ENCODE measurements around the gene ABCC9. TPM values are rescaled to one million over a fixed set of nuclear protein-coding genes. Genes with fewer than 3 reads are reported as not detected.
"Not testable (repeated sequence)": the region's sequence is repeated elsewhere in the genome, so short reads cannot be mapped to it uniquely, and the experiment has no call there.

The ABCC9 gene
- polyA plus RNA-seq, 4 donors, result under 0.01 to 2.5 (median 1.4) TPM; not detected in 1

- peaks cover 0 to 26% (median 14%) of the 10 kb centered on the region in 3 donors for H3K27me3 ChIP-seq (ENCODE audit: control insufficient read depth in 3 of 3, insufficient read depth in 3 of 3, low read length in 3 of 3)
- H3K36me3 ChIP-seq (ENCODE audit: control insufficient read depth in 3 of 3, insufficient read depth in 2 of 3, low read depth in 1 of 3, low read length in 3 of 3), result no peaks in the 10 kb centered on the region
- FAIRE-seq, result no peak
- no peak overlapping the region for H3K4me3 ChIP-seq (ENCODE audit: low read depth in 1 of 3, low read length in 3 of 3)
- H3K27ac ChIP-seq (ENCODE audit: low read depth in 1 of 3, low read length in 2 of 3), result no peak overlapping the region
- 83 to 86% (median 85%) methylated on average over 4 of the region's 4 CpGs for WGBS, 3 donors
- no peak for DNase-seq
- peaks cover 0 to 10% of the 10 kb centered on the region in 2 donors for H3K9me3 ChIP-seq (ENCODE audit: control insufficient read depth in 2 of 2, insufficient read depth in 1 of 2, low read depth in 1 of 2, low read length in 1 of 2)
- peaks cover 0 to 3% (median 0%) of the 10 kb centered on the region in 3 donors for H3K4me1 ChIP-seq (ENCODE audit: control insufficient read depth in 3 of 3, insufficient read depth in 2 of 3, low read depth in 1 of 3, low read length in 2 of 3)
Measured at GRCh38 chr12:21945002-21945401, 3.8 kb upstream of the ABCC9 start.

- peak overlapping the region in 1 of 3 donors; percentile 81 for H3K27ac ChIP-seq (ENCODE audit: low read depth in 1 of 3, low read length in 2 of 3)
- WGBS, 3 donors, result 28 to 34% (median 30%) methylated on average over 11 of the region's 11 CpGs
- H3K4me3 ChIP-seq (ENCODE audit: low read depth in 1 of 3, low read length in 3 of 3), result peak overlapping the region in 1 of 3 donors; percentile 1
Measured at GRCh38 chr12:21942377-21942703, 1.1 kb upstream of the ABCC9 start.

GRCh38 chr12:21941506-21942376 lies 515 bp upstream of the ABCC9 start:
- peak overlapping the region in 1 of 3 donors; percentile 81 for H3K27ac ChIP-seq (ENCODE audit: low read depth in 1 of 3, low read length in 2 of 3)
- peaks cover 0 to 35% (median 16%) of the 10 kb centered on the region in 3 donors for H3K27me3 ChIP-seq (ENCODE audit: control insufficient read depth in 3 of 3, insufficient read depth in 3 of 3, low read length in 3 of 3)
- DNase-seq, result peak in 1 of 2 donors; percentile 54
- H3K36me3 ChIP-seq (ENCODE audit: control insufficient read depth in 3 of 3, insufficient read depth in 2 of 3, low read depth in 1 of 3, low read length in 3 of 3), result no peaks in the 10 kb centered on the region
- H3K4me3 ChIP-seq (ENCODE audit: low read depth in 1 of 3, low read length in 3 of 3), result peak overlapping the region in 2 of 3 donors; percentile 1 to 32
- H3K9me3 ChIP-seq (ENCODE audit: control insufficient read depth in 2 of 2, insufficient read depth in 1 of 2, low read depth in 1 of 2, low read length in 1 of 2), result peaks cover 0 to 10% of the 10 kb centered on the region in 2 donors
- WGBS, 3 donors, result 4 to 6% (median 4%) methylated on average over 51 of the region's 51 CpGs
- no peak for FAIRE-seq
- H3K4me1 ChIP-seq (ENCODE audit: control insufficient read depth in 3 of 3, insufficient read depth in 2 of 3, low read depth in 1 of 3, low read length in 2 of 3), result peaks cover 0 to 3% (median 0%) of the 10 kb centered on the region in 3 donors

More at GRCh38 chr12:21942377-21942703, 1.1 kb upstream of the ABCC9 start:
- Histone ChIP-seq H3K9me3 (ENCODE audit: control insufficient read depth in 2 of 2, insufficient read depth in 1 of 2, low read depth in 1 of 2, low read length in 1 of 2) (peaks cover 0 to 10% of the 10 kb centered on the region in 2 donors), H3K27me3 (ENCODE audit: control insufficient read depth in 3 of 3, insufficient read depth in 3 of 3, low read length in 3 of 3) (peaks cover 0 to 35% (median 16%) of the 10 kb centered on the region in 3 donors), H3K4me1 (ENCODE audit: control insufficient read depth in 3 of 3, insufficient read depth in 2 of 3, low read depth in 1 of 3, low read length in 2 of 3) (peaks cover 0 to 3% (median 0%) of the 10 kb centered on the region in 3 donors), H3K36me3 (ENCODE audit: control insufficient read depth in 3 of 3, insufficient read depth in 2 of 3, low read depth in 1 of 3, low read length in 3 of 3) (no peaks in the 10 kb centered on the region)
- no peak for FAIRE-seq
- no peak for DNase-seq

- 61 to 69% (median 65%) methylated on average over 4 of the region's 4 CpGs for WGBS, 3 donors
- no peaks in the 10 kb centered on the region for H3K36me3 ChIP-seq (ENCODE audit: control insufficient read depth in 3 of 3, insufficient read depth in 2 of 3, low read depth in 1 of 3, low read length in 3 of 3)
- peaks cover 0 to 3% (median 0%) of the 10 kb centered on the region in 3 donors for H3K4me1 ChIP-seq (ENCODE audit: control insufficient read depth in 3 of 3, insufficient read depth in 2 of 3, low read depth in 1 of 3, low read length in 2 of 3)
- H3K27me3 ChIP-seq (ENCODE audit: control insufficient read depth in 3 of 3, insufficient read depth in 3 of 3, low read length in 3 of 3), result peaks cover 0 to 35% (median 16%) of the 10 kb centered on the region in 3 donors
- no peak for DNase-seq
- H3K4me3 ChIP-seq (ENCODE audit: low read depth in 1 of 3, low read length in 3 of 3), result no peak overlapping the region
- no peak for FAIRE-seq
- H3K27ac ChIP-seq (ENCODE audit: low read depth in 1 of 3, low read length in 2 of 3), result no peak overlapping the region
- H3K9me3 ChIP-seq (ENCODE audit: control insufficient read depth in 2 of 2, insufficient read depth in 1 of 2, low read depth in 1 of 2, low read length in 1 of 2), result no peaks in the 10 kb centered on the region
Measured at GRCh38 chr12:21939435-21939834, 1.8 kb downstream of the ABCC9 start.

- FAIRE-seq (no peak), DNase-seq (no peak)
- no peak overlapping the region for H3K4me3 ChIP-seq (ENCODE audit: low read depth in 1 of 3, low read length in 3 of 3)
- H3K9me3 ChIP-seq (ENCODE audit: control insufficient read depth in 2 of 2, insufficient read depth in 1 of 2, low read depth in 1 of 2, low read length in 1 of 2), result no peaks in the 10 kb centered on the region
- H3K4me1 ChIP-seq (ENCODE audit: control insufficient read depth in 3 of 3, insufficient read depth in 2 of 3, low read depth in 1 of 3, low read length in 2 of 3), result peaks cover 0 to 3% (median 0%) of the 10 kb centered on the region in 3 donors
- no peaks in the 10 kb centered on the region for H3K36me3 ChIP-seq (ENCODE audit: control insufficient read depth in 3 of 3, insufficient read depth in 2 of 3, low read depth in 1 of 3, low read length in 3 of 3)
- H3K27me3 ChIP-seq (ENCODE audit: control insufficient read depth in 3 of 3, insufficient read depth in 3 of 3, low read length in 3 of 3), result peaks cover 0 to 35% (median 16%) of the 10 kb centered on the region in 3 donors
- H3K27ac ChIP-seq (ENCODE audit: low read depth in 1 of 3, low read length in 2 of 3), result no peak overlapping the region
- WGBS, 3 donors, result 71 to 81% (median 81%) methylated on average over 7 of the region's 7 CpGs
Measured at GRCh38 chr12:21938879-21939278, 2.3 kb downstream of the ABCC9 start.

- H3K27ac ChIP-seq (ENCODE audit: low read depth in 1 of 3, low read length in 2 of 3), result no peak overlapping the region
- no peaks in the 10 kb centered on the region for H3K4me1 ChIP-seq (ENCODE audit: control insufficient read depth in 3 of 3, insufficient read depth in 2 of 3, low read depth in 1 of 3, low read length in 2 of 3)
- H3K36me3 ChIP-seq (ENCODE audit: control insufficient read depth in 3 of 3, insufficient read depth in 2 of 3, low read depth in 1 of 3, low read length in 3 of 3), result no peaks in the 10 kb centered on the region
- 83 to 90% (median 84%) methylated on average over 1 of the region's 1 CpG for WGBS, 3 donors
- H3K27me3 ChIP-seq (ENCODE audit: control insufficient read depth in 3 of 3, insufficient read depth in 3 of 3, low read length in 3 of 3), result peaks cover 0 to 3% (median 1%) of the 10 kb centered on the region in 3 donors
- DNase-seq, result no peak
- no peak for FAIRE-seq
- no peak overlapping the region for H3K4me3 ChIP-seq (ENCODE audit: low read depth in 1 of 3, low read length in 3 of 3)
- no peaks in the 10 kb centered on the region for H3K9me3 ChIP-seq (ENCODE audit: control insufficient read depth in 2 of 2, insufficient read depth in 1 of 2, low read depth in 1 of 2, low read length in 1 of 2)
Measured at GRCh38 chr12:21934173-21934572, 7.1 kb downstream of the ABCC9 start.

GRCh38 chr12:21933656-21934055 lies 7.6 kb downstream of the ABCC9 start:
- FAIRE-seq (no peak), DNase-seq (no peak)
- no peaks in the 10 kb centered on the region for H3K36me3 ChIP-seq (ENCODE audit: control insufficient read depth in 3 of 3, insufficient read depth in 2 of 3, low read depth in 1 of 3, low read length in 3 of 3)
- H3K4me1 ChIP-seq (ENCODE audit: control insufficient read depth in 3 of 3, insufficient read depth in 2 of 3, low read depth in 1 of 3, low read length in 2 of 3), result no peaks in the 10 kb centered on the region
- WGBS, 3 donors, result 76 to 85% (median 77%) methylated on average over 4 of the region's 4 CpGs
- no peaks in the 10 kb centered on the region for H3K27me3 ChIP-seq (ENCODE audit: control insufficient read depth in 3 of 3, insufficient read depth in 3 of 3, low read length in 3 of 3)
- H3K9me3 ChIP-seq (ENCODE audit: control insufficient read depth in 2 of 2, insufficient read depth in 1 of 2, low read depth in 1 of 2, low read length in 1 of 2), result no peaks in the 10 kb centered on the region
- H3K27ac ChIP-seq (ENCODE audit: low read depth in 1 of 3, low read length in 2 of 3), result no peak overlapping the region
- H3K4me3 ChIP-seq (ENCODE audit: low read depth in 1 of 3, low read length in 3 of 3), result no peak overlapping the region

- not testable (repeated sequence) for H3K4me3 ChIP-seq (ENCODE audit: low read depth in 1 of 3, low read length in 3 of 3); H3K9me3 ChIP-seq (ENCODE audit: control insufficient read depth in 2 of 2, insufficient read depth in 1 of 2, low read depth in 1 of 2, low read length in 1 of 2); H3K27ac ChIP-seq (ENCODE audit: low read depth in 1 of 3, low read length in 2 of 3); H3K27me3 ChIP-seq (ENCODE audit: control insufficient read depth in 3 of 3, insufficient read depth in 3 of 3, low read length in 3 of 3); H3K4me1 ChIP-seq (ENCODE audit: control insufficient read depth in 3 of 3, insufficient read depth in 2 of 3, low read depth in 1 of 3, low read length in 2 of 3); DNase-seq; H3K36me3 ChIP-seq (ENCODE audit: control insufficient read depth in 3 of 3, insufficient read depth in 2 of 3, low read depth in 1 of 3, low read length in 3 of 3)
- peak; percentile 30 for FAIRE-seq
- WGBS, 3 donors, result 93 to 97% (median 94%) methylated on average over 1 of the region's 1 CpG
Measured at GRCh38 chr12:21929972-21930371, 11.3 kb downstream of the ABCC9 start.

Data from small intestine (tissue), 7 donors.